ENCODE data around the gene GPM6B.
"Not testable (repeated sequence)": the region's sequence is repeated elsewhere in the genome, so short reads cannot be mapped to it uniquely, and the experiment has no call there.

Gene GPM6B

DNA sequence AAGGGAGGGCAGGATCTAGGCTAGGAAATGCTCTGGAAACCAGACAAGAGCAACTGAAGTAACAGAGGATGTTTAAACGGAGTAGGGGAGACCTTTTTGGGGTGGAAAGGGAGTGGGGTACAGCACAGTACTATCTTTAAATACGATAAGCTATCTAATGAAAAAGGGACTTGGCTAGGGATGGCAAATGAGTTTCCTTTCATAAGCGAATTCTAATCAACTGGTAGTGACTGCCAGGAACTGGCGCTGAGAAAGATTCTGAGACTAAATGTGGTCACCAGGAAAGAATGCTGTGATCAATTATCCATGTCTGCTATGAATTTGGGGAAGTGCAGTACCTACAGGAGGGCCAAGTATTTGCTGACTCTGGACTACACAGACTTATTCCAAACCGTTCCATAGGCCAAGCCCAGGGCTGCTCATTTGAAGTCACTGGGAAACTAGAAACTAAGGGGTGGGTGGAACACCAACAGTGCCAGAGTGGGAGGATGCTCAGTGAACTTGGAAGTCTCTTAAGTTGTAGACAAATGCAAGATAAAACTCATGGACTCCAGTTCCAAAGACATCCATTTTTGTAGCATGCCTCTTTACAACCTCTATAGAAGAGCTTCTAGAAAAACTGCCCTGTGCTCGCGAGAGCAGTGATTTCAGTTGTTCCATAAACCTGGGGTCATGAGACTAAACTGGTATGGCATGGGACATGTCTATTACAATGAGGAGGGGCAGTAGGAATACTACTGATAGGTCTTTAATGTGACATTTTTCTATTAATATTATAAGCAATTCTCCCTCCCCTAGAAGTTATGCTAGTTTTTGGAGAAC, 84.4 kb downstream of the GPM6B start:
- Histone ChIP-seq H3K9me3 (ENCODE audit: control insufficient read depth, low read length) (no peaks in the 10 kb centered on the region), H3K4me1 (ENCODE audit: control insufficient read depth, insufficient read depth, low read length, poor library complexity, severe bottlenecking) (peaks cover 3% of the 10 kb centered on the region), H3K36me3 (ENCODE audit: control insufficient read depth, insufficient read depth, low read length) (peaks cover 4% of the 10 kb centered on the region), H3K4me3 (ENCODE audit: extremely low read depth, insufficient read depth, low read length, poor library complexity, severe bottlenecking) (no peak overlapping the region), H3K27ac (ENCODE audit: low read depth, low read length, severe bottlenecking) (no peak overlapping the region)
- 83 to 94% methylated on average over 1 to 4 of the region's 7 CpGs for WGBS, 2 experiments (ENCODE audit: insufficient coverage in 2 of 2)

DNA sequence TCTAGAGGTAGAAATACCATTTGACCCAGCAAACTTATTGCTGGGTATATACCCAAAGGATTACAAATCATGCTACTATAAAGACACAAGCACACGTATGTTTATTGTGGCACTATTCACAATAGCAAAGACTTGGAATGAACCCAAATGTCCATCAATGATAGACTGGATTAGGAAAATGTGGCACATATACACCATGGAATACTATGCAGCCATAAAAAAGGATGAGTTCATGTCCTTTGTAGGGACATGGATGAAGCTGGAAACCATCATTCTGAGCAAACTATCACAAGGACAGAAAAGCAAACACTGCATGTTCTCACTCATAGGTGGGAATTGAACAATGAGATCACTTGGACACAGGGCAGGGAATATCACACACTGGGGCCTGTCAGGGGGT, 86.4 kb downstream of the GPM6B start:
- no CpG with 5 or more reads among the region's 1 CpG for WGBS, 2 experiments (ENCODE audit: insufficient coverage in 2 of 2)
- H3K36me3 ChIP-seq (ENCODE audit: control insufficient read depth, insufficient read depth, low read length); H3K9me3 ChIP-seq (ENCODE audit: control insufficient read depth, low read length); H3K27ac ChIP-seq (ENCODE audit: low read depth, low read length, severe bottlenecking); H3K4me1 ChIP-seq (ENCODE audit: control insufficient read depth, insufficient read depth, low read length, poor library complexity, severe bottlenecking); H3K4me3 ChIP-seq (ENCODE audit: extremely low read depth, insufficient read depth, low read length, poor library complexity, severe bottlenecking): not testable (repeated sequence)

DNA sequence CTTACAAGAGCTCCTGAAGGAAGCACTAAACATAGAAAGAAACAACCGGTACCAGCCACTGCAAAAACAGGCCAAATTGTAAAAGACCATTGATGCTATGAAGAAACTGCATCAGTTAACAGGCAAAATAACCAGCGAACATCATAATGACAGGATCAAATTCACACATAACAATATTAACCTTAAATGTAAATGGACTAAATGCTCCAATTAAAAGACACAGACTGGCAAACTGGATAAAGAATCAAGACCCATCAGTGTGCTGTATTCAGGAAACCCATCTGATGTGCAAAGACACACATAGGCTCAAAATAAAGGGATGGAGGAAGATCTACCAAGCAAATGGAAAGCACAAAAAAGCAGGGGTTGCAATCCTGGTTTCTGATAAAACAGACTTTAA, 90.3 kb downstream of the GPM6B start:
- not testable (repeated sequence) for H3K9me3 ChIP-seq (ENCODE audit: control insufficient read depth, low read length); H3K36me3 ChIP-seq (ENCODE audit: control insufficient read depth, insufficient read depth, low read length); H3K4me1 ChIP-seq (ENCODE audit: control insufficient read depth, insufficient read depth, low read length, poor library complexity, severe bottlenecking); H3K27ac ChIP-seq (ENCODE audit: low read depth, low read length, severe bottlenecking); H3K4me3 ChIP-seq (ENCODE audit: extremely low read depth, insufficient read depth, low read length, poor library complexity, severe bottlenecking)
- no CpG with 5 or more reads among the region's 2 CpGs for WGBS, 2 experiments (ENCODE audit: insufficient coverage in 2 of 2)

DNA sequence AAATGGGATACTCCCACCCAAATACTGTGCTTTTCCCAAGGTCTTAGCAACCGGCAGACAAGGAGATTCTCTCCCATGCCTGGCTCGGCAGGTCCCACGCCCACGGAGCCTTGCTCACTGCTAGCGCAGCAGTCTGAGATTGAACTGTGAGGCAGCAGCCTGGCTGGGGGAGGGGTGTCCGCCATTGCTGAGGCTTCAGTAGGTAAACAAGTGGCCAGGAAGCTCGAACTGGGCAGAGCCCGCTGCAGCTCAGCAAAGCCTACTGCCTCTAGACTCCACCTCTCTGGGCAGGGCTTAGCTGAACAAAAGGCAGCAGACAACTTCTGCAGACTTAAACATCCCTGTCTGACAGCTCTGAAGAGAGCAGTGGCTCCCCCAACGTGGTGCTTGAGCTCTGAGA, 92.0 kb downstream of the GPM6B start:
- not testable (repeated sequence) for H3K4me1 ChIP-seq (ENCODE audit: control insufficient read depth, insufficient read depth, low read length, poor library complexity, severe bottlenecking); H3K9me3 ChIP-seq (ENCODE audit: control insufficient read depth, low read length); H3K36me3 ChIP-seq (ENCODE audit: control insufficient read depth, insufficient read depth, low read length); H3K4me3 ChIP-seq (ENCODE audit: extremely low read depth, insufficient read depth, low read length, poor library complexity, severe bottlenecking); H3K27ac ChIP-seq (ENCODE audit: low read depth, low read length, severe bottlenecking)
- 50 to 81% methylated on average over 2 to 6 of the region's 9 CpGs for WGBS, 2 experiments (ENCODE audit: insufficient coverage in 2 of 2)

DNA sequence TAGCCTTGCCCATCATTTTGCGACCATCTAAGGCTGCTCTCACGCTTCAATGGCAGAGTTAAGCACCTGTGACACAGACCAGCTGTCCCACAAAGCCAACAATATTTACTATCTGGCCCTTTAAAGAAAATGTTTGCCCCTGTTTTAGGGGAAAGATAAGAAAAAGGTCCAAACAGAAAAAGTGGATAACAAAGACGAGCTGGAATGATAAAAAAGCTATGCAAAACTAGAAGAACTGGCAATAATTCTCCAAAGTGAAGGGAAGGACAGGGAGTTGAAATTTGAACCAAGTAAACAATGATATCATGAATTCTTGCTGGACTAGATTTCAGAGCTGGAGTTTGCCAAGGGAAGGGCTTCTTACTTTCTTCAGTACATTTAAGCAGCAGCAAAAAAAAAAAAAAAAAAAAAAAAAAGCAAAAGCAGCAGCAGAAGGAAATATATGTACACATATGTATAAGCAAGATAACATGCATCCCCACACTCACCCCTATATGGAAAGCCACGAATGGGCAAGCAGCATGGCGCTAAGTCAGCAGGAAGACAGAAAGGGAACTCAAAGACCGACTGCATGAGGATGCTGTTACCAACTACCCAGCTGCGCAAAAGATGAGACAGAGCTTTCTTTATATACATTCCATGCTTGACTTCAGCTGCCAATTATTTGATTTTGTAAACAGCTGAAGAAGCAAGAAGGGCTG, 94.9 kb downstream of the GPM6B start:
- H3K9me3 ChIP-seq (ENCODE audit: control insufficient read depth, low read length): no peaks in the 10 kb centered on the region
- H3K4me3 ChIP-seq (ENCODE audit: extremely low read depth, insufficient read depth, low read length, poor library complexity, severe bottlenecking): no peak overlapping the region
- H3K4me1 ChIP-seq (ENCODE audit: control insufficient read depth, insufficient read depth, low read length, poor library complexity, severe bottlenecking): peaks cover 7% of the 10 kb centered on the region
- peaks cover 21% of the 10 kb centered on the region for H3K36me3 ChIP-seq (ENCODE audit: control insufficient read depth, insufficient read depth, low read length)
- 80% methylated on average over 1 to 3 of the region's 7 CpGs for WGBS, 2 experiments (ENCODE audit: insufficient coverage in 2 of 2)
- no peak overlapping the region for H3K27ac ChIP-seq (ENCODE audit: low read depth, low read length, severe bottlenecking)

DNA sequence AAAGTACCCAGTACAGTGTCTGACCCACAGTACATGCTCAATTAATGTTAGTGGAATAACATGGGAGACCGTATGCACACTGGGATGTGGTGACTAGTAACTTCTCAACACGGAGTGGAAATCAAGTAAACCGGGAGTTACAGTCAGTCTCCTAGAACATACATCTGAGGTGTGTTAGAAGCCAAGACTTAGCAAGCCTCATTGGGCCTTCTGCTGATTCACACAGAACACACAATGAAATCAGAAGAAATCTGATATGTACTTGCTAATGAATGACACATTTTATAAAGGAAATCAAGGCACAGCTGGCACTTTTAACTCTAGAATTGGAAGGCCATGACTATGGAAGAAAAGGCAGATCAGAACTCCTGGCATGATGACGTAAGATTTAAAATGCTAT, 95.5 kb downstream of the GPM6B start:
- Histone ChIP-seq H3K36me3 (ENCODE audit: control insufficient read depth, insufficient read depth, low read length) (peaks cover 23% of the 10 kb centered on the region), H3K9me3 (ENCODE audit: control insufficient read depth, low read length) (no peaks in the 10 kb centered on the region), H3K27ac (ENCODE audit: low read depth, low read length, severe bottlenecking) (no peak overlapping the region), H3K4me1 (ENCODE audit: control insufficient read depth, insufficient read depth, low read length, poor library complexity, severe bottlenecking) (peaks cover 7% of the 10 kb centered on the region), H3K4me3 (ENCODE audit: extremely low read depth, insufficient read depth, low read length, poor library complexity, severe bottlenecking) (no peak overlapping the region)
- 90 to 100% methylated on average over 1 to 2 of the region's 4 CpGs for WGBS, 2 experiments (ENCODE audit: insufficient coverage in 2 of 2)
